Astrocyte (in vitro differentiated cells and primary cell): ENCODE results near the gene GALNT18.

Source experiments
- CTCF ChIP-seq: IDR thresholded peaks from 2 replicates; pipeline ENCODE4 v1.5.1; 2011; ENCODE audit warnings: low read depth, mild to moderate bottlenecking, inconsistent platforms, low read length, moderate library complexity; ENCODE audit not compliant: insufficient read depth
- EZH2 ChIP-seq: IDR thresholded peaks from 2 replicates; pipeline ENCODE4 v1.6.1; 2012; ENCODE audit warnings: mild to moderate bottlenecking, low read length, inconsistent platforms; ENCODE audit not compliant: insufficient read depth

GRCh38 chr11:11532574-11532973 lies 89.2 kb downstream of the GALNT18 start:
- TF ChIP-seq CTCF: no peak
- no peak for TF ChIP-seq EZH2
